ENCODE data around the gene TRMT11.
"Not testable (repeated sequence)": the region's sequence is repeated elsewhere in the genome, so short reads cannot be mapped to it uniquely, and the experiment has no call there.

Gene TRMT11

DNA sequence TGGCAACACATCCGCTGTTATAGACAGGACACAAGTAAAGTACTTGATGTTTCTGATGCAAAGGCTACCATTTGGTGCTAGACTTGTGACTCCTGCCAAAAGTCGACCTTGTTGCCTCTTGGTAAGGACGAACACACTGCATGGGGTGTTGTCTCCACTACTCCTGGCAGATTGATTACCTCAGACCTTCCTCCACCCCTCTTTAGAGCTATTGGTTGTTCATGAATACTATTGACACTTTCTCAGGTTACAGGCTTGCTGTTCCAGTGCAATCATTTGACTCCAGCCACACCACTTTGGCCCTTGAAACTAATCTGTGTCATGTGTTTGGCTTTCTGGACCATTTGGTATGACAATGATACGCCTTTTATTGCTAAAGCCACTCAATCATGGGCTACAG is 62.3 kb downstream of the TRMT11 start:
- no peak for DNase-seq

DNA sequence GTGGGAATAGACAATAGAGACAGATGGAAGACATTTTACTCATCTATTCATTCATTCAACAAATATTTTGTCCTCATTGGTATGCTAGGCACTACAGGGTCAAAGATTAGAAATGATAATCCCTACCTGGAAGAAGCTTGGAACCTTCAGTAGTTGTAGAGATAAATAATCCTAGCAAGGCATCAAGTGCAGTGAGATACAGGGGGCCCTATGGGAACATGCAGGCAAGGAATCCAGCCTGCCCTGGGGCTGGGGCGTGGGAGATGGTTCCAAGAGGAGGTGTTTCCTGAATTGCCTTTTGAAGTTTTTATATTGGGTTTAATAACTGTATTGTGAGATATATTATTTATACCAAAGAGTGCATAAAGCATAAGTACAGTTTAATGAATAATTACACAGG is 64.5 kb downstream of the TRMT11 start:
- no peak for DNase-seq

DNA sequence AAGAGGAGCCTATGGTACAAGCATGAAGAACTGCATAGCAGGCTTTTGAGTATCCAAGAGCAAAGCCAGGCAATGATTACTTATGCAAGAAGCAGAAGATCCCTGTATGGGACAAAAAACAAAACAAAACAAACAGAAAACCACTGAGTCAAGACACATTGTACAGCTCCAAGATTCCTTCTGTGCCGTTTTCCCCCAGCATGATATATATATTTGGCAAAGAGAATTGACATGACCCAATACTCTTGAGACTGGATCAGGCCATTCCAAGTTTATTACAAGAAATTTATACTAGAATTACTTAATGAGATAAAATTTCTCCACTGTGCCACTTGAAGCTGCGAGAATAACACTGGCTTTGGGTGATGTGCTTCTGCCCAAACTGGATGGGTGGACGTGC is 65.5 kb downstream of the TRMT11 start:
- no peak for DNase-seq

DNA sequence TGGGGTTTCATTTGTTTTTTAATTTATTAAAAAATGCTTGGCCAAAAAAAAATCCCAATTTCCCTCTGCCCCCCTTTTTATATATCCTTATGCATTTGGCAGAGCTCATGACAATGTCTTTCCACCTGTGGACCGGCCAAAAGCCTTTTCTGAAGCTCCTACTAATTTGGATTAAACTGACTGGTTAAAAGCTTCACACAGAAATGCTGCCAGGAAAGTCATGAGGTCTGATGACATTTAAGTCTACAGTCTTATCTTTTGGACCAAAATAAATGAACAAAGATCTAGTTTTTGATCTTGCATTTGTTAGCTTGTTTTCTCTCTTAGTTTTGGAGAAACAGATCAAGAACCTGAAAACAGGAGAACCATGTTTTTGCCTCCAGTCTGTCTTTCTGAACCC is 66.1 kb downstream of the TRMT11 start:
- no peak for DNase-seq

GRCh38 chr6:126054258-126054702 is 67.9 kb downstream of the TRMT11 start:
- DNase-seq: no peak

- no peak for DNase-seq
Observed at GRCh38 chr6:126054802-126055201, 68.5 kb downstream of the TRMT11 start.

GRCh38 chr6:126055449-126055848 is 69.1 kb downstream of the TRMT11 start:
- no peak for DNase-seq

- DNase-seq: no peak
Observed at GRCh38 chr6:126056355-126057004, 70.1 kb downstream of the TRMT11 start.

- DNase-seq: not testable (repeated sequence)
Observed at GRCh38 chr6:126058085-126058484, 71.7 kb downstream of the TRMT11 start.

DNA sequence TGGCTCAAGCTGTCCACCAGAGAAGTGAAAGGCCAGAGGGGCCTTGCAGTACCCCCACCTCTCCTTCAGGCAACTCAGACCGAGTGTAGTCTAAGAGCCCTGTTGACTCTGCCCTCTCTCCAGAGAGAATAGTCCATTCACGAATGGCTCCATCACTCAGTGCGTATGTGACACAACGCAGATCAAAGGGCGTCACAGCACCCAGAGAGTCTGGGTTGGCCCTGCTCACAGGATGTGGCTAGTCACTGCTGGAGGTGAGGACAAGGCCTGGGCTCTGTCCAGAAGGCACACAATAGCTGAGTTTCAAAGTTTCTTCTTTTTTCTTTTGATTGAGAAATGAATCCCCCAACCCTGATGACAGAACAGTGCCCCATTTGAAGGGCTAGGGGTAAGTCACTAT is 74.1 kb downstream of the TRMT11 start:
- no peak for DNase-seq

DNA sequence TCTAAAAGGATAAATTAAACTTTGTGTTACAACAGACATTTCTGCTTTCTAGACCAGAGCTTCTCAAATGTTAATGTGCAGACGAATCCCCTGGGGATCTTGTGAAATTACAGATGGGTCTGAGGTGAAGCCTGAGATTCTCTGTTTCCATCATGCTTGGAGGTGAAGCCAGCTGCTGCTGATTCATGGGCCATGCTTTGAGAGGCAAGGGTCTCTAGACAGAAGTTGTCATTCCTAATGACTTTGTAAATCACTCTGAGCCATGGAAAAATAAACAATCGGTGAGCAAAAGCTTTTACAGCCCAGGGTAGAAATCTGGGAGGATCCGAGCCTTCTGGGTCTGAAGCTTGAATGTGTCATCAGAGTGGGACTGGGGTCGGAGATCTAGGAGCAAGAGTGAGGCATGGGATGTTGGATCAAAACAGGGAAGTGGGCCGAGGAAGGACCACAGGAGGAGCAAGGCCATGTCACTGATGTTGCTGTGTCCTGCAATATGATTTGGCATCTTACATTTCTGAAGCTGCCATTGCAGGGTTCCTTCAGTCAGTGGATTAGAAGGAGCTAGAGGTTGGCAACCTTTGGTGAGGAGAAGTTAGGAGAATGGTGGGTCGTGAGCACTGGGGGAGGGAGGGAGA is 77.3 kb downstream of the TRMT11 start:
- DNase-seq: no peak

DNA sequence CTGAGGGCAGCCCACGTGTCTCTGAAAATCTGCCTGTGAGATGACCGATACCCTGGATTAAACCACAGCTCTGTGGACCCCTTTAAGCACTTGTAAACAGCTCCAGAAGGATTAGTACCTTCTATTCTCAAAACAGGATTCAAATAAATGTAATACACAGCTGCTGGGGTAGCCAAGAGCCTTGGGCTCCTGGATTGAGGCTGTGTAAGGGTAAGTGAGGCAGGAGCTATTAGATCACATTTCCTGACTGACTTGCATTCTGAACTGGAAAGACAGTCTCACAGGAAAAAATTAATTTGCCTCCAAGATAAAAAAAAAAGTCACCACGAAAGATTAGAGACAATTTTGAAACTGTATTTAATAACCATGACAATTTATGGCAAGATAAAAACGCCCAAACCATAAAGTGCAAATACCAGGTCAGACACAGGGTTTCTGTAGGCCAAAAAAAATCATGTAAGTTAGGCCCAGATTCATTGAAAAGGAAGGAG is 78.0 kb downstream of the TRMT11 start:
- no peak for DNase-seq

DNA sequence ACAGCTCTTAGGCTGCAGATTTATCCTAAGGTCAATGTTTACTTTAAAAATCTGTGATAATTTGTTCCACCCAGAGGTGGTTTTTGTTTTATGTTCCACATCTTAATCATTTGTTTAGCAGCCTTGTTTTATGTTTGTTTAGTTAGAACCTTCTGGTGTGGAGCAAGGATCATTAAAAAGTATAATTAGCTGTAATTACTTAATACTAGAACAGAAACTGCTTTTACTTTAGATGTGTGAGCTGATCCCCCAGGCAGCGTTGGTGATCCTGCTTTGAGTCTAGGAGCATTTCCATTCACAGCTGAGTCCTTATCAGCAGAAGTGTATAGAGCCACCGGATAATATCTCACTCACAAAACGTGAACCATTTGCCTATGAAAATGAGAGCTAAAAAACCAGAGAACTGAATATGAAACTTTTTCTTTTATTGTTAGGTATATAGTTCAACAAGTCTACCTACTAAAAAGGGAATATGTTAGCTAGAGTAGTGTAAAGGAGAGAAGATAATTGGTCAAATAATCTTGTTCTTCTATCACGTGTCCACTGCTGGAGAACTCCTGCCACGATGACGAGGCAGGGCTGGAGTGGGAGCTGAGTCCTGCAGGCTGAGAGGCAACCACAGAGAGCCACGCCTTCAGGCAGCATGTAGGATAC is 78.5 kb downstream of the TRMT11 start:
- DNase-seq: no peak

- DNase-seq: no peak
Observed at GRCh38 chr6:126066053-126067048, 80.0 kb downstream of the TRMT11 start.

GRCh38 chr6:126067073-126067472 is 80.7 kb downstream of the TRMT11 start:
- DNase-seq: no peak

- DNase-seq: no peak
Observed at GRCh38 chr6:126069449-126069848, 83.1 kb downstream of the TRMT11 start.

DNA sequence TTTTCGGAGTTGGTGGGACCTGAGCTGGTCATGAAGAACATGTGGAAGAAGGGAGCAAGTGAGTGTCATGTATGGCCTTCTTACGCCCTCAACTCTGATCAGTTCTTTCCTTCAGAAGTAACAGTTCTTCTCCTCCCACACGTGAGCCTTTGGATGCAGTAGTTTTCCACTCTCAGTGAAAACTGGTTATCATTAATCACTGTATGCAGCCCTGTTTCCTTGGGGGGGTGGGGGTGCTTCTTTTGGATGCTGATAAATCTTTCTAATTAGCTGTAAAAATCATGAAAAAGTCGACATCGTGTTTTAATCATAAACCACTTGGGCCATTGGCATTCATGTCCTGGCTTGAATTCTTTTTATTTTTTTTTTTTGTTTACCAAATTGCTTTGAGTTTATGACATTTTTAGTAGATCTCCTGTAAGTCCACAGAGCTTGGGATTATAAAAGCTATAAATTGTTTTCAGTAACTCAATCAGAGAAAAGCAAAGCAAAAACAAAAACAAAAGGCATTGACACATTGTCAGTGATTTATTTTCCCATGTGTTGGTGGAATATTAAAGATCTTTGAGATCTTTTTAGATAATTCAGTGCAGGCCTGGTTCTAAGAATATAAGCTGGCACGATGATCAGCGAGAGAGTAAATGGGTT is 84.8 kb downstream of the TRMT11 start:
- no peak for DNase-seq

- no peak for DNase-seq
Observed at GRCh38 chr6:126072172-126072571, 85.8 kb downstream of the TRMT11 start.

GRCh38 chr6:126072834-126073233 is 86.5 kb downstream of the TRMT11 start:
- DNase-seq: no peak

DNA sequence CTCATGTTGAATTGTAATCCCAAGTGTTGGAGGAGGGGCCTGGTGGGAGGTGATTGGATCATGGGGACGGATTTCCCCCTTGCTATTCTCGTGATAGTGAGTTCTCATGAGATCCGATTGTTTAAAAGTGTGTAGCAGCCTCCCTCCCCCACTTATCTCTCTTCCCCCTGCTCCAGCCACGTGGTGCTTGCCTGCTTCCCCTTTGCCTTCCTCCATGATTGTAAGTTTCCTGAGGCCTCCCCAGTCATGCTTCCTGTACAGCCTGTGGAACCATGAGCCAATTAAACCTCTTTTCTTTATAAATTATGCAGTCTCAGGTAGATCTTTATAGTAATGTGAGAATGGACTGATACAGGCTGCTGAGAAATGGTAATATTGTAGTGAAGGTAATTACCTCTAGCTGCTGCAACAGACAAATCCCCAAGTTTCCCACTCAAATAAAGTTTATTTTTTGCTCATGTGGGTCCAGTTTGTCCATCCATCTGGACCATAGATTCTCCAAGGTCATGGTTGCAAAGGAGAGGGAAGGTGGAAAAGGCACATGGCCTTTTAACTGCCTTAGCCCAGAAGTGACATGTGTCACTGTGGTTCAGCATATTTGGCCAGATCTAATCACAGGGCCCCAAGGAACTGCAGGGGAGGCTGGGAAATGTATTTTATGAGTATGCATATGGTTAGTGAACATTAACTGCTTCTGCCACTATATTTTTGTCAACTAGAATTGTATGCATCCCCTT is 89.2 kb downstream of the TRMT11 start:
- no peak for DNase-seq

DNA sequence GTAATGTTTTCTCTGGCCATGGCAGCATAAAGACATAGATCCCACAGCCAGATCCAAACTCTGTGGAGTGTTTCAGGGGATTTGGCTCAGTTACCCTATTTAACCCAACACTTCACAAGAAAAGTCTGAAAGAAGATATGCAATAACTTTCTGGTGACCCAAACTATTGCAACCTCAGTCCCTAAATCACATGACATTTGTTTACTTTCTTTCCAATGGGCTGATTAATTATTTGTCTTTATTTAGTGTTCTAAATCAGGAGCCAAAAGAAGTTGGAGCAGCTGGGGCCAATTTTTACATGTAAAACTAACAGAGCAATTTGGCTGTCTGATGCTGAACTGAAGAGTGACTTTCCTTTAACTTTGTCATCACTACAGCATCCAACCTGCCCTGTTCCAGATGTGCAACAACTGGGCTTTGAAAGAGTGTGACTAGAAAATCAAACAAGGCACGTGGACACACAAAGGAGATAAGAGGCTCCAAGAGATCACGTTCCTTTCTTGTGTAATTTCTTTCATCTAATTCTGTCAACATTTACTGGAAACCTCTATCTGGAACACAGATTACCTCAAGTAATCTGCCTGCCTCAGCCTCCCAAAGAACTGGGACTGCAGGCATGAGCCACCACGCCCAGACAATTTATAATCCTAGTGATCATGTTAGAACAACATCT is 90.8 kb downstream of the TRMT11 start:
- no peak for DNase-seq
